Mammary epithelial cell (primary cell): ENCODE measurements around the gene ZNF786.
A peak's percentile ranks its signal among the peaks of the same experiment; 100 is the strongest.

Source experiments
- EZH2 ChIP-seq: IDR thresholded peaks from 2 replicates; pipeline ENCODE4 v1.6.1; 2012; ENCODE audit warnings: low read length, inconsistent platforms, borderline replicate concordance
- TF ChIP-seq, protein P1 (sequence below), 2 donors: IDR thresholded peaks in 1 of 2; conservative IDR thresholded peaks in 1 of 2; 2 replicates each; pipeline ENCODE4 v1.5.1; 2011 to 2012; ENCODE audit warnings: inconsistent platforms in 2 of 2, low read length in 2 of 2, mild to moderate bottlenecking in 2 of 2, control low read depth in 1 of 2, low read depth in 1 of 2; ENCODE audit not compliant: insufficient read depth in 1 of 2; ENCODE audit errors: extremely low read depth in 1 of 2

DNA sequence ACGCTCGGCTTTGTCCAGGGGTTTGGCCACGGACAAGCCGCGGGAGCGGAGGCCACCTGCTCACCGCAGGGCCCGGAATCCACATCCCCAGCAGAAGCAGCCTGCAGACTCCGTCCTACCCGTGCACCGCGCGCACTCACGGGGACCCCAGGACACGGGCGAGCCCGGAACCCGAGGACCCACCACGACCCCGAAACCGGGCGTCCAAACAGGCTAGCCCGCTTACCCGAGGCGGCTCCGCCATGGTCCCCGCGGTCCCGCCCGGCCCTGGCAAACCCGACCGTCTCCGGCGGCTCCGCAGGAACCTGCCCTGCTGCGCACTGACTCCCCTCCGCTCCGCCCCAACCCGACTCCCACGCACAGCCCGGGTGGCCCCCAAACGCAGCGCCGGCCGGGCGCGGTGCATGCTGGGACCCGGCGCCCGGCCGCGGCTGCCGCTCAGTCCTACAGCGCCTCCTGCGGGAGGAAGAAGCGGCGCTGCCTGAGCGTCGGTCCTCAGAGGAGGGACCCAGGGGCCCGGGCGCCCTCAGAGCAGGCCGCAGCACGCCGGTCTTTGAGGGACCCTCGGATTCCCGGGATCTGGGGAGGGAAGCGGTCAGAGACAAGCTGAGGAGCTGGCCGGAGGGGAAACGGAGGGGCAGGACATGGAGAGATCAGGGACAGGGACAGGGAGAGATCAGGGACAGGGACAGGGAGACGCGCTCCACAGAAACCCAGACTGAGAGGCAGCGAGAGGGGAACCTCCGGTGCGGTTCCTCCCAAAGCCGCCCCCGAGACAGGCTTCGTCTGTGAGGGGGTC is at the start of gene ZNF786:
- TF ChIP-seq, protein P1, sequence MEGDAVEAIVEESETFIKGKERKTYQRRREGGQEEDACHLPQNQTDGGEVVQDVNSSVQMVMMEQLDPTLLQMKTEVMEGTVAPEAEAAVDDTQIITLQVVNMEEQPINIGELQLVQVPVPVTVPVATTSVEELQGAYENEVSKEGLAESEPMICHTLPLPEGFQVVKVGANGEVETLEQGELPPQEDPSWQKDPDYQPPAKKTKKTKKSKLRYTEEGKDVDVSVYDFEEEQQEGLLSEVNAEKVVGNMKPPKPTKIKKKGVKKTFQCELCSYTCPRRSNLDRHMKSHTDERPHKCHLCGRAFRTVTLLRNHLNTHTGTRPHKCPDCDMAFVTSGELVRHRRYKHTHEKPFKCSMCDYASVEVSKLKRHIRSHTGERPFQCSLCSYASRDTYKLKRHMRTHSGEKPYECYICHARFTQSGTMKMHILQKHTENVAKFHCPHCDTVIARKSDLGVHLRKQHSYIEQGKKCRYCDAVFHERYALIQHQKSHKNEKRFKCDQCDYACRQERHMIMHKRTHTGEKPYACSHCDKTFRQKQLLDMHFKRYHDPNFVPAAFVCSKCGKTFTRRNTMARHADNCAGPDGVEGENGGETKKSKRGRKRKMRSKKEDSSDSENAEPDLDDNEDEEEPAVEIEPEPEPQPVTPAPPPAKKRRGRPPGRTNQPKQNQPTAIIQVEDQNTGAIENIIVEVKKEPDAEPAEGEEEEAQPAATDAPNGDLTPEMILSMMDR (conservative IDR thresholded peaks at IDR 0.05 in 1 of 2, IDR thresholded peaks at IDR 0.05 in 1 of 2; ENCODE audit: extremely low read depth in 1 of 2, insufficient read depth in 1 of 2, low read depth in 1 of 2, low read length in 2 of 2): peak; percentile 58 to 87
- TF ChIP-seq EZH2: no peak
